ENCODE results near the gene SLFNL1. TPM values are rescaled to one million over a fixed set of nuclear protein-coding genes. Genes with fewer than 3 reads are reported as not detected.

SLFNL1 gene
- total and polyA plus RNA-seq, 5 donors from 2014 or later = 0.07 to 0.41 (median 0.34) TPM; not detected in 1

DNA sequence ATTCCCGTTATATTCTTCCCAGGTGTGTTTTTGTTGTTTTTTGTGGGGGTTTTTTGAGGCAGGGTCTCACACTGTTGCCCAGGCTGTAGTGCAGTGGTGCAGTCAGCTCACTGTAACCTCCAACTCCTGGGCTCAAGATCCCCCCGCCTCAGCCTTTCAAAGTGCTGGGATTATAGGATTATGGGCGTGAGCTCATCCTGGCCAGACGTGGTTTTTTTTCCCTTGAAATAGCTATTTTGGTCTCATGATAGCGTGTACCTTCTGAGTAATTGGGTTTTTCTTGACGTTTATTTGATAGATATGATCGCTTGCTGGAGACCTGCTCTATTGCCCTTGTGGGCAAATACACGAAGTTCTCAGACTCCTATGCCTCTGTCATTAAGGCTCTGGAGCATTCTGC, 24.4 kb downstream of the SLFNL1 start:
- H3K4me3 ChIP-seq (ENCODE audit: low read depth, low read length) = no peak overlapping the region
- Mint-ChIP-seq H3K27me3 (no peaks in the 10 kb centered on the region), H3K9me3 (no peaks in the 10 kb centered on the region), H3K4me3 (no peak overlapping the region), H3K36me3 (peaks cover 51% of the 10 kb centered on the region), H3K27ac (no peak overlapping the region), H3K4me1 (peaks cover 5 to 10% (median 6%) of the 10 kb centered on the region in 4 donors)
- no peaks in the 10 kb centered on the region for H3K4me1 ChIP-seq (ENCODE audit: control insufficient read depth, insufficient read depth, low read length, poor library complexity, severe bottlenecking)
- H3K9me3 ChIP-seq (ENCODE audit: control insufficient read depth in 2 of 2, low read length in 2 of 2) = no peaks in the 10 kb centered on the region
- peaks cover 70% of the 10 kb centered on the region for H3K36me3 ChIP-seq (ENCODE audit: control insufficient read depth, insufficient read depth, low read length)
- no peaks in the 10 kb centered on the region for H3K27me3 ChIP-seq (ENCODE audit: control insufficient read depth, insufficient read depth, low read length)
- H3K27ac ChIP-seq (ENCODE audit: insufficient read depth, low read length, poor library complexity, severe bottlenecking) = no peak overlapping the region
- ATAC-seq (ENCODE audit: low read depth in 2 of 2) (no peak), DNase-seq (no peak)

DNA sequence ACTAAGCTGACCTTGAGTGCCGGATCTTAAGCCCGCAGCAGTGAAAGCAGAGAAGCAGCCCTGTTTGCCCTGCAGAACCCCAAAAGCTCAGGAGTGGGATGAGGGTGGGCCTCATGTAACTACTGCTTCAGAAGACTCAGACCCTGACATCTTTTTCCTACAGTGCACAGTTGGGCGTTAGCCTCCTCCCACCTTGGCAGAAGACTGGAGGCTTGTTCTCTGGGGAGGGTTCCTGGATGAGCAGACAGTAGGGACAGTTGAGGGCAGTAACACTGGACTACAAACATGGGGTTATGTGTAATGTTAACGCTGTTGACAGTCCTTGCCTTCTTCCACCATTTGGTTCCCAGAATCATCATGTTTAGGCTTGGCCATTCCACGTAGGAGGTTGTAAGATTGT, 32.5 kb downstream of the SLFNL1 start:
- DNase-seq = no peak
- no peaks in the 10 kb centered on the region for H3K27me3 Mint-ChIP-seq
- no peaks in the 10 kb centered on the region for H3K9me3 Mint-ChIP-seq
- no peak overlapping the region for H3K4me3 Mint-ChIP-seq
- Histone ChIP-seq H3K4me1 (ENCODE audit: control insufficient read depth, insufficient read depth, low read length, poor library complexity, severe bottlenecking) (no peaks in the 10 kb centered on the region), H3K27me3 (ENCODE audit: control insufficient read depth, insufficient read depth, low read length) (no peaks in the 10 kb centered on the region), H3K4me3 (ENCODE audit: low read depth, low read length) (no peak overlapping the region), H3K27ac (ENCODE audit: insufficient read depth, low read length, poor library complexity, severe bottlenecking) (no peak overlapping the region), H3K9me3 (ENCODE audit: control insufficient read depth in 2 of 2, low read length in 2 of 2) (no peaks in the 10 kb centered on the region), H3K36me3 (ENCODE audit: control insufficient read depth, insufficient read depth, low read length) (peaks cover 89% of the 10 kb centered on the region)
- no peak for ATAC-seq (ENCODE audit: low read depth in 2 of 2)
- no peak overlapping the region for H3K27ac Mint-ChIP-seq
- H3K36me3 Mint-ChIP-seq = peaks cover 77% of the 10 kb centered on the region
- peaks cover 2 to 11% (median 7%) of the 10 kb centered on the region in 4 donors for H3K4me1 Mint-ChIP-seq

DNA sequence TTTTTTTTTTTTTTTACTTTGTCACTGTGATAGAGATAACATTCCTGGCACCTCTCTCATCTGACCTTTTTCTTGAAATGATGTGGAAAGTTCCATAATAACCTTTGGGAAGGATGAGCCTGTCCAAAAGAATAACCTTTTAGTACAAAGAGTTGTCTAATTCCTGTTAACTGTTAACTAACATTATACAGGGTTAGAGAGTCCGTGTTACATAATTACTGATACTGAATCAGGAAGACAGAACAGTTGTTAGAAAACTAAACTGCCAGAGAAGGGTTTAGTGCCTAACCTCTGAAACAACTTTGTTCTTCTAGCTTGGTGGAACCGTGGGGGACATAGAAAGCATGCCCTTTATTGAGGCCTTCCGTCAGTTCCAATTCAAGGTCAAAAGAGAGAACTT, 33.2 kb downstream of the SLFNL1 start:
- H3K36me3 Mint-ChIP-seq = peaks cover 82% of the 10 kb centered on the region
- Histone ChIP-seq H3K27me3 (ENCODE audit: control insufficient read depth, insufficient read depth, low read length) (no peaks in the 10 kb centered on the region), H3K9me3 (ENCODE audit: control insufficient read depth in 2 of 2, low read length in 2 of 2) (no peaks in the 10 kb centered on the region), H3K4me1 (ENCODE audit: control insufficient read depth, insufficient read depth, low read length, poor library complexity, severe bottlenecking) (no peaks in the 10 kb centered on the region), H3K36me3 (ENCODE audit: control insufficient read depth, insufficient read depth, low read length) (peaks cover 85% of the 10 kb centered on the region), H3K4me3 (ENCODE audit: low read depth, low read length) (no peak overlapping the region), H3K27ac (ENCODE audit: insufficient read depth, low read length, poor library complexity, severe bottlenecking) (no peak overlapping the region)
- DNase-seq (no peak), ATAC-seq (ENCODE audit: low read depth in 2 of 2) (no peak)
- no peaks in the 10 kb centered on the region for H3K9me3 Mint-ChIP-seq
- H3K27me3 Mint-ChIP-seq = no peaks in the 10 kb centered on the region
- no peak overlapping the region for H3K27ac Mint-ChIP-seq
- H3K4me1 Mint-ChIP-seq = peaks cover 4 to 15% (median 8%) of the 10 kb centered on the region in 4 donors
- H3K4me3 Mint-ChIP-seq = no peak overlapping the region

DNA sequence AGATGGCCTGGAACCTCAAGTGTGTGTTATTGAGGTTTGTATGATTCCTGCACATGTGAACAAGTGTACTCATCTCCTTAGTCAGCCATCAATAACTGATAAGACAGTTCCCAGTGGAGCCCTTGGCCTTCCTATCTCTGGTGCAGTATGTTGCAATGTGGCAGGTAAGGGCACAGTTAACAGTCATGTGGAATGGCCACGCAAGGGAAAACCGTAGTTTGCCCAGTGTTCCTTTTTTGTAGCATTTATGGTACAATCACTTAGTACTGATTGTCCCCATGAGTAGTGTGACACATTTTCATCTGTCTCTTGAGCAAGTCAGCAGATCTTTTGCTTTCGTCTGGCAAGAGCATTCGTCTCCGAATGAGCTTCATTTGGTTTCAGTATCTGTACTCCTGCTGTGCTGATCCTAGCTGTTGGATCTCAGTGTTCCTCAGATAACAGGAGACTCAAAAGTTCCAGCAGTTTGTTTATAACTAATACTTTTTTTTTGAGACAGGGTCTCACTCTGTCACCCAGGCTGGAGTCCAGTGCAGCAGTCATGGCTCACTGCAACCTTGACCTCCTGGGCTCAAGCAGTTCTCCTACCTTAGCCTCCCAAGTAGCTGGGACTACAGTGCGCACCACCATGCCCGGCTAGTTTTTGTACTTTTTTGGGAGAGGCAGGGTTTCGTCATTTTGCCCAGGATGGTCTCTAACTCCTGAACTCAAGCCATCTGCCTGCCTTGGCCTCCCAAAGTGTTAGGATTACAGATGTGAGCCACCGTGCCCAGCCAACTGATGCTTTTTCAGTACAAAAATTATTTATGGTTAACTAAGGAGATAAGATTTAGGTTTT, 33.9 kb downstream of the SLFNL1 start:
- no peak for ATAC-seq (ENCODE audit: low read depth in 2 of 2)

DNA sequence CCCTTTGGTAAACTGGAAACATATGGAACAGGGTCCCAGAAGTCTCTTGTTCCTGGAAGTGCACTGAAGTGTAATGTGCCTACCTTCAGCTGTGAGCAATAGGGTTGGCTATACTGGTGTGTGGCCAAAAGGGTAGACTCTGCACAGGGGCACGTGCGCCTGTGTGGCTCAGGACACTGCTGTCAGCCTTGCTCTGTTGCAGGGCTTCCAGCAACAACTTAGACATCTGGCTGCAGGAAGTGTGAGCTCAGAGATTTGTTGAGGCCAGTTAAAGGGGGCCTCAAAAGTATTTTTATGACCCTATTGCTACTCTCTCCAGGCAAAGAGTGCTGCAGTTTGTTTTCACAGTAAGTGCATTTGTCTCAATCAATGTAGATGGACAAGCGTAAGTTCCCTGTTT, 34.6 kb downstream of the SLFNL1 start:
- H3K4me3 ChIP-seq (ENCODE audit: low read depth, low read length) = no peak overlapping the region
- H3K27ac Mint-ChIP-seq = peak overlapping the region in 1 of 3 donors; percentile 26
- no peaks in the 10 kb centered on the region for H3K27me3 ChIP-seq (ENCODE audit: control insufficient read depth, insufficient read depth, low read length)
- ATAC-seq (ENCODE audit: low read depth in 2 of 2) (no peak), DNase-seq (no peak)
- no peaks in the 10 kb centered on the region for H3K9me3 Mint-ChIP-seq
- H3K36me3 ChIP-seq (ENCODE audit: control insufficient read depth, insufficient read depth, low read length) = peaks cover 76% of the 10 kb centered on the region
- peaks cover 80% of the 10 kb centered on the region for H3K36me3 Mint-ChIP-seq
- H3K27ac ChIP-seq (ENCODE audit: insufficient read depth, low read length, poor library complexity, severe bottlenecking) = no peak overlapping the region
- no peaks in the 10 kb centered on the region for H3K9me3 ChIP-seq (ENCODE audit: control insufficient read depth in 2 of 2, low read length in 2 of 2)
- peaks cover 1% of the 10 kb centered on the region for H3K4me1 ChIP-seq (ENCODE audit: control insufficient read depth, insufficient read depth, low read length, poor library complexity, severe bottlenecking)
- H3K4me3 Mint-ChIP-seq = no peak overlapping the region
- no peaks in the 10 kb centered on the region for H3K27me3 Mint-ChIP-seq
- H3K4me1 Mint-ChIP-seq = peaks cover 6 to 19% (median 15%) of the 10 kb centered on the region in 4 donors

More for the DNA sequence above, 33.9 kb downstream of the SLFNL1 start:
- H3K9me3 Mint-ChIP-seq = no peaks in the 10 kb centered on the region
- H3K36me3 Mint-ChIP-seq = peaks cover 84% of the 10 kb centered on the region
- H3K27me3 ChIP-seq (ENCODE audit: control insufficient read depth, insufficient read depth, low read length) = no peaks in the 10 kb centered on the region
- no peak for DNase-seq
- H3K9me3 ChIP-seq (ENCODE audit: control insufficient read depth in 2 of 2, low read length in 2 of 2) = no peaks in the 10 kb centered on the region
- H3K4me3 ChIP-seq (ENCODE audit: low read depth, low read length) = no peak overlapping the region
- H3K27ac Mint-ChIP-seq = peak overlapping the region in 1 of 3 donors; percentile 26
- H3K27ac ChIP-seq (ENCODE audit: insufficient read depth, low read length, poor library complexity, severe bottlenecking) = no peak overlapping the region
- H3K4me1 Mint-ChIP-seq = peaks cover 6 to 17% (median 10%) of the 10 kb centered on the region in 4 donors
- H3K4me3 Mint-ChIP-seq = no peak overlapping the region
- peaks cover 81% of the 10 kb centered on the region for H3K36me3 ChIP-seq (ENCODE audit: control insufficient read depth, insufficient read depth, low read length)
- H3K27me3 Mint-ChIP-seq = no peaks in the 10 kb centered on the region
- no peaks in the 10 kb centered on the region for H3K4me1 ChIP-seq (ENCODE audit: control insufficient read depth, insufficient read depth, low read length, poor library complexity, severe bottlenecking)

DNA sequence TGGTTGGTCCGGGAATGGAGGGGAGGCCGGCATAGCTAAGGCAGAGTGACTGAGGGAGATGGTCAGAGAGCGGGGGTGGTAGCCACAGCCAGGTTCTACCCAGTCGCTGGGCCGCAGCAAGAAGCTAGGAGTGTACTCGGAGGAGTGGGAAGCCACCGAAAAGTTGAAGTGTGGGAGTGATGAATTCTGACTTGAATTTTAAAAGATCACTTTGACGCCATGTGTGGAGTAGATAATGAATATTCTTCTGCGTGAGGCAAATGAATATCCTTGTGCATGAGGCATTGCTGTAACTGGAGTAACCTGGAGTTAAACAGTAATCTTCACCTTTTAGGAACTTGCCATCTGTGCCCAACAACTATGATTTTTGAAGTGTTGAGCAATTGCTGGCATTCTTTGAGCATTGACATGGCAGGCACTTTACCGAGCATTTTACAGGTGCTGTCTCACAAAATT, 35.2 kb downstream of the SLFNL1 start:
- Histone ChIP-seq H3K4me3 (ENCODE audit: low read depth, low read length) (no peak overlapping the region), H3K27me3 (ENCODE audit: control insufficient read depth, insufficient read depth, low read length) (no peaks in the 10 kb centered on the region), H3K9me3 (ENCODE audit: control insufficient read depth in 2 of 2, low read length in 2 of 2) (no peaks in the 10 kb centered on the region), H3K27ac (ENCODE audit: insufficient read depth, low read length, poor library complexity, severe bottlenecking) (no peak overlapping the region), H3K4me1 (ENCODE audit: control insufficient read depth, insufficient read depth, low read length, poor library complexity, severe bottlenecking) (peaks cover 6% of the 10 kb centered on the region), H3K36me3 (ENCODE audit: control insufficient read depth, insufficient read depth, low read length) (peaks cover 70% of the 10 kb centered on the region)
- DNase-seq (no peak), ATAC-seq (ENCODE audit: low read depth in 2 of 2) (no peak)
- H3K4me1 Mint-ChIP-seq = peaks cover 8 to 22% (median 19%) of the 10 kb centered on the region in 4 donors
- peaks cover 74% of the 10 kb centered on the region for H3K36me3 Mint-ChIP-seq
- H3K27ac Mint-ChIP-seq = peak overlapping the region in 1 of 3 donors; percentile 3
- no peaks in the 10 kb centered on the region for H3K9me3 Mint-ChIP-seq
- H3K27me3 Mint-ChIP-seq = no peaks in the 10 kb centered on the region
- no peak overlapping the region for H3K4me3 Mint-ChIP-seq

DNA sequence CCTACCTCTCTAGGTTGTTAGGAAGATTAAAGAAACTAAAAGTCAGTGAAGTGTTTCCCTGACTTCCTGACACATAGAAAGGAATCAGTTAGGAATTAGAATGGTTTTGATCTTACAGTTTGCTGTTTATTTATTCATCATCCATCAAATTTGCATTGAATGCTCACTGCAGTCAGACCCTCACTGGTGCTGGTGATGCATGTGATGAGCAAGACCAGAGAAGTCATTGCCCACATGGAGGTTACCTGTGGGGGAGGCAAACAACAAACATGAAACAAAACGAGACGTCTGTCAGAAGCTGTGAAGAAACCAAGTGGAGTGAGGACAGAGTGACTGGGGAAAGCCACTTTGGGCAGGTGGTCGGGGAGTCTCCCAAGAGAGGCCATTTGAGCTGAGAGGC, 35.6 kb downstream of the SLFNL1 start:
- peak overlapping the region in 1 of 3 donors; percentile 3 for H3K27ac Mint-ChIP-seq
- H3K9me3 ChIP-seq (ENCODE audit: control insufficient read depth in 2 of 2, low read length in 2 of 2) = no peaks in the 10 kb centered on the region
- peaks cover 65% of the 10 kb centered on the region for H3K36me3 ChIP-seq (ENCODE audit: control insufficient read depth, insufficient read depth, low read length)
- no peaks in the 10 kb centered on the region for H3K27me3 ChIP-seq (ENCODE audit: control insufficient read depth, insufficient read depth, low read length)
- no peaks in the 10 kb centered on the region for H3K27me3 Mint-ChIP-seq
- no peaks in the 10 kb centered on the region for H3K9me3 Mint-ChIP-seq
- no peak overlapping the region for H3K4me3 ChIP-seq (ENCODE audit: low read depth, low read length)
- peaks cover 13 to 27% (median 24%) of the 10 kb centered on the region in 4 donors for H3K4me1 Mint-ChIP-seq
- H3K4me3 Mint-ChIP-seq = no peak overlapping the region
- H3K27ac ChIP-seq (ENCODE audit: insufficient read depth, low read length, poor library complexity, severe bottlenecking) = no peak overlapping the region
- no peak for ATAC-seq (ENCODE audit: low read depth in 2 of 2)
- DNase-seq = no peak
- H3K36me3 Mint-ChIP-seq = peaks cover 69% of the 10 kb centered on the region
- peaks cover 11% of the 10 kb centered on the region for H3K4me1 ChIP-seq (ENCODE audit: control insufficient read depth, insufficient read depth, low read length, poor library complexity, severe bottlenecking)

DNA sequence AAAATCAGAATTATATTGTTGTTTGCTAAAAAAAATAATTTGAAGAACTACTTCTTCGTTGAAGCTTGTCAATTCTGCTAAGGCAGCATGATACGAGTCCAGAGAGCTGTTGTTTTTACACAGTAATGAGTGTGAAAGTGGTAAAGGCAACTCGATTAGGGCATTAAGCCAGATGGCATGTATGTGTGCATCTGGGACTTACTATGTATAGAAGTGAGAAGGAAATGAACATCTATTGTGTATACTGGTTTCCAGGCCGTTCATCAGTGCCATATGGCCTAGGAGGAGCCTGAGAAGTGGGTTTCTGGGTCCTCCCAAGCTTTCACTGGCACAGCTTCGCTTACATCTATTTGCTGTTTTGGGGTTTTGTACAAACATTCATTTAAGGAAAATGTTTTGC, 36.4 kb downstream of the SLFNL1 start:
- no peak overlapping the region for H3K4me3 Mint-ChIP-seq

More for the DNA sequence above, 36.4 kb downstream of the SLFNL1 start:
- Mint-ChIP-seq H3K4me1 (peaks cover 13 to 31% (median 29%) of the 10 kb centered on the region in 4 donors), H3K36me3 (peaks cover 63% of the 10 kb centered on the region), H3K27me3 (no peaks in the 10 kb centered on the region), H3K27ac (peak overlapping the region in 1 of 3 donors; percentile 45), H3K9me3 (no peaks in the 10 kb centered on the region)
- H3K4me1 ChIP-seq (ENCODE audit: control insufficient read depth, insufficient read depth, low read length, poor library complexity, severe bottlenecking) = peaks cover 18% of the 10 kb centered on the region
- H3K9me3 ChIP-seq (ENCODE audit: control insufficient read depth in 2 of 2, low read length in 2 of 2) = no peaks in the 10 kb centered on the region
- peaks cover 58% of the 10 kb centered on the region for H3K36me3 ChIP-seq (ENCODE audit: control insufficient read depth, insufficient read depth, low read length)
- H3K4me3 ChIP-seq (ENCODE audit: low read depth, low read length) = no peak overlapping the region
- DNase-seq (no peak), ATAC-seq (ENCODE audit: low read depth in 2 of 2) (no peak)
- H3K27ac ChIP-seq (ENCODE audit: insufficient read depth, low read length, poor library complexity, severe bottlenecking) = no peak overlapping the region
- H3K27me3 ChIP-seq (ENCODE audit: control insufficient read depth, insufficient read depth, low read length) = no peaks in the 10 kb centered on the region

Data from CD4-positive, CD25-positive, alpha-beta regulatory T cell (primary cell).